Brain microvascular endothelial cell (primary cell): ENCODE results near the gene RBKS.

ENCODE experiments used
- DNase-seq: peaks from one replicate; pipeline ENCODE4 v3.0.0-alpha.2; 2020
- H3K27ac ChIP-seq: fragments of 250-450 bp; sonication (Bioruptor Pico); 2 replicates; pipeline ENCODE4 v1.5.1; 2020; ENCODE audit warnings: mild to moderate bottlenecking, moderate library complexity
- H3K27me3 ChIP-seq: fragments of 250-450 bp; sonication (Bioruptor Pico); replicated peaks from 2 replicates; pipeline ENCODE4 v1.5.1; 2020; ENCODE audit warnings: mild to moderate bottlenecking
- H3K36me3 ChIP-seq: fragments of 250-450 bp; sonication (Bioruptor Pico); replicated peaks from 2 replicates; pipeline ENCODE4 v1.5.1; 2020; ENCODE audit warnings: mild to moderate bottlenecking
- H3K4me3 ChIP-seq: 2 replicates; pipeline ENCODE4 v1.5.1; 2011; ENCODE audit warnings: low read depth, mild to moderate bottlenecking, control low read depth, low read length, moderate library complexity
- CTCF ChIP-seq: IDR thresholded peaks from 2 replicates; pipeline ENCODE4 v1.5.1; 2011; ENCODE audit warnings: low read depth, mild to moderate bottlenecking, moderate library complexity, low read length, control low read depth, inconsistent platforms; ENCODE audit errors: missing control alignments
- in situ Hi-C: cut with HindIII; loops from 2 replicates; pipeline ENCODE4 v1.10.0; 2017; ENCODE audit warnings: low sequenced_read_pairs, low pct_ligation_motif_present

The RBKS gene

GRCh38 chr2:27891673-27892105 is 1.5 kb upstream of the RBKS start:
- no peaks in the 10 kb centered on the region for H3K27me3 ChIP-seq
- TF ChIP-seq CTCF, result no peak
- H3K27ac ChIP-seq, result peak overlapping the region; percentile 92
- no peaks in the 10 kb centered on the region for H3K36me3 ChIP-seq
- in situ Hi-C loops, result no loop called here
- DNase-seq, result no peak
- H3K4me3 ChIP-seq, result no peak overlapping the region

- peak overlapping the region; percentile 92 for H3K27ac ChIP-seq
- H3K4me3 ChIP-seq, result peak overlapping the region; percentile 86
- in situ Hi-C loops, result no loop called here
- TF ChIP-seq CTCF, result no peak
- no peaks in the 10 kb centered on the region for H3K36me3 ChIP-seq
- DNase-seq, result peak; percentile 66
- no peaks in the 10 kb centered on the region for H3K27me3 ChIP-seq
Measured at GRCh38 chr2:27890924-27891672, 911 bp upstream of the RBKS start.

- peak overlapping the region; percentile 86 for H3K4me3 ChIP-seq
Measured at GRCh38 chr2:27889774-27890145, 427 bp downstream of the RBKS start.

GRCh38 chr2:27888790-27889189 is 1.4 kb downstream of the RBKS start:
- no peak for DNase-seq
- Histone ChIP-seq H3K36me3 (no peaks in the 10 kb centered on the region), H3K4me3 (no peak overlapping the region), H3K27ac (peak overlapping the region; percentile 36), H3K27me3 (no peaks in the 10 kb centered on the region)
- in situ Hi-C loops, result no loop called here
- TF ChIP-seq CTCF, result no peak

More at GRCh38 chr2:27889774-27890145, 427 bp downstream of the RBKS start:
- DNase-seq, result no peak
- H3K27ac ChIP-seq, result peak overlapping the region; percentile 92
- in situ Hi-C loops, result no loop called here
- no peaks in the 10 kb centered on the region for H3K36me3 ChIP-seq
- TF ChIP-seq CTCF, result no peak
- H3K27me3 ChIP-seq, result no peaks in the 10 kb centered on the region

- in situ Hi-C loops, result no loop called here
- Histone ChIP-seq H3K27me3 (no peaks in the 10 kb centered on the region), H3K4me3 (no peak overlapping the region), H3K27ac (no peak overlapping the region), H3K36me3 (no peaks in the 10 kb centered on the region)
- DNase-seq, result no peak
- TF ChIP-seq CTCF, result no peak
Measured at GRCh38 chr2:27887830-27888229, 2.4 kb downstream of the RBKS start.

GRCh38 chr2:27887111-27887510 is 3.1 kb downstream of the RBKS start:
- no peak for TF ChIP-seq CTCF
- H3K4me3 ChIP-seq, result no peak overlapping the region
- DNase-seq, result no peak
- no peaks in the 10 kb centered on the region for H3K36me3 ChIP-seq
- H3K27ac ChIP-seq, result no peak overlapping the region
- in situ Hi-C loops, result no loop called here
- H3K27me3 ChIP-seq, result no peaks in the 10 kb centered on the region
